Embryonic facial prominence (tissue), 1 donor: Measurements from ENCODE around the gene USP22.

Experiments
- DNase-seq: peaks from one replicate; pipeline ENCODE4 v3.0.0-alpha.2; 2016; ENCODE audit errors: extremely low spot score

USP22 gene

GRCh38 chr17:21020622-21021021 is 22.2 kb downstream of the USP22 start:
- DNase-seq: no peak

GRCh38 chr17:21019976-21020586 is 22.7 kb downstream of the USP22 start:
- DNase-seq: no peak

DNA sequence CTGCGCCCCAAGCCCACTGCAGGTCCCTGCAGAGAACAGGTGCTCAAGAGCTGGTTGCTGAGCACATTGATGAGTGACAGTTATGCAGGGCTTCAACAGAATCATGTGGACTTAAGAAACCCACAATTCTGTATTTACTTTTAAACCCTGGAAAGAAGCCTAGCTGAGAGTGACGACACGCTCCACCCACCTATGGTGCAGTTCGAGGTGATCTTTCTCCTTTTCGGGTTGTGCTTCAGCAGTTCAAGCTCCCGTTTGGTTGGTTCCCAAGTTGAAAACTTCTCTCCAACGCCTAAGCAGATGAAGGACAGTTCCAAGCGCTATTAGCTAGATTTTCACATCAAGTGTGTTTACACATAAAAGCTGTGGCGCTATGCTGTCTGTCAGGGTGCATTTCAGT is 23.9 kb downstream of the USP22 start:
- no peak for DNase-seq

- DNase-seq: no peak
These were observed 24.9 kb downstream of the USP22 start for GRCh38 chr17:21017861-21018260.

DNA sequence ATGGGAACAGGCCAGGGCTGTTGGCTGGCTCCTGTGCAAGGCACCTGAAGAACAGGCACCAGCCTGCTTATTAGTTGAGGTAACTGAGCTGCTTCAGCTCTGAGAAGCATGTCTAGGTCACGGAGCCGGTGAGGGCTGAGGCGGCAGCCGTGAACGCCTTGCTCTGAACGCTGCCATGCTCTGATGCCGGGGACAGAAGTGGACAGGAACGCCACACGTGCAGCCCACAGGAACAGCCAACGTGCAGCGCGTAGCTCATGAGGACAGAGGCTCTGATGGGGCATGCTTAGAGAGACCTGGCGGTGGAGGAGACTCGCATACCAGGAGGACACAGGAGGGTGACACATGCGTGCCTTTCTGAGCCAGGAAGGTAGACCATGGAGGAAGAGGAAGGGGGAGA is 25.6 kb downstream of the USP22 start:
- DNase-seq: no peak

GRCh38 chr17:21016826-21017225 is 26.0 kb downstream of the USP22 start:
- DNase-seq: no peak

DNA sequence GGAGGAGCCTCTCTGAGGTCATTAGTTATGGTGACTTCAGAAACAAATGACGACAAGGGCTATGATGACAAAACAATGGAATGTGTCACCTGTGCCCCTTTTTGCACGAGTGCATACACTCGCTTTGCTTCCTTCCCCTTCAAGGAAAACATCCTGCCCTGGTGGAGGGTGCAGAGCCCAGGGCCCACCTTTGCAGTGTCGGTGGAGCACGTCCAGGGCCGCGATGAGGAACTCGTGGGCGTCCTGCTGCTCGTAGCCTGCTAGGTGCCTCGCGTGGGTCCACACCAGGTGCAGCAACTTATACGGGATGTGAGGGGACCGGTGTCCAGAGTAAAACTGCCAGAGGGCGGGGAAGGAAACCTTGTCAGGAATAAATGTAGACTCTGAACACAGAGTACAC is 27.2 kb downstream of the USP22 start:
- no peak for DNase-seq

- DNase-seq: no peak
These were observed 28.3 kb downstream of the USP22 start for GRCh38 chr17:21014498-21014897.

DNA sequence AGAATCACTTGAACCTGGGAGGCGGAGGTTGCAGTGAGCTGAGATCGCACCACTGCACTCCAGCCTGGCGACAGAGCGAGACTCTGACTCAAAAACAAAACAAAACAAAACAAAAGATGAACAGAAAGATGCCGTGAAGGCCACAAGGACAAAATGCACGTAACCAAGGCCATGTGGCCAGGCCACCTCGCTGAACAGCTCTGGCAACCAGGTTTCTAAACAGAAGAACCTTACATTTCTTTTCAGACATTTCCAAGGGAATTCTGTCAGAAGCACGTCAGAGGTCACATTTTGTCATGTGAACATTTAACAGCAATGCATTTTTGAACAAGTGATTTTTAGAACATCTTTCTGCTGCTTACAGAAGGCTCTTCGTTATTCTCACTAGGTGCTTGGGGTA is 28.8 kb downstream of the USP22 start:
- DNase-seq: no peak

DNA sequence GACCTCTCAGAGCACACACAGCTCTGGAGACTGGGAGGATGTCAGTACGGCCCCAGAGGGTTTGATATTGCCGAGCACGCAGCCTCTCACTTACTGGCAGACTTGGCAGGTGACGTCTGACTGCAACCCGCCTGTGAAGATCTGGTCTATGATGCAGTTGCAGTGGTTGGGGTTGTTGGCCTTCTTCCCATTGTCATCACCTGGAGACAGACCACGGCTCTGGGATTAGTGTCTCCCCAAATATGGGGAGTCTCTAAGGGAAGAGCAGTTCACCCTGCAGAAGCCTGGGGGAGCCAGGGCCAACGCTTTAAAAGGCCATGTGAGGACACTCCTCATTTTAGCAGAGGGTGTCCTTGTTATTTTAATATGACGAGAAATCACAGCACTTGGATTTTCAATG is 30.1 kb downstream of the USP22 start:
- DNase-seq: no peak

GRCh38 chr17:21010705-21011596 is 31.9 kb downstream of the USP22 start:
- DNase-seq: no peak

DNA sequence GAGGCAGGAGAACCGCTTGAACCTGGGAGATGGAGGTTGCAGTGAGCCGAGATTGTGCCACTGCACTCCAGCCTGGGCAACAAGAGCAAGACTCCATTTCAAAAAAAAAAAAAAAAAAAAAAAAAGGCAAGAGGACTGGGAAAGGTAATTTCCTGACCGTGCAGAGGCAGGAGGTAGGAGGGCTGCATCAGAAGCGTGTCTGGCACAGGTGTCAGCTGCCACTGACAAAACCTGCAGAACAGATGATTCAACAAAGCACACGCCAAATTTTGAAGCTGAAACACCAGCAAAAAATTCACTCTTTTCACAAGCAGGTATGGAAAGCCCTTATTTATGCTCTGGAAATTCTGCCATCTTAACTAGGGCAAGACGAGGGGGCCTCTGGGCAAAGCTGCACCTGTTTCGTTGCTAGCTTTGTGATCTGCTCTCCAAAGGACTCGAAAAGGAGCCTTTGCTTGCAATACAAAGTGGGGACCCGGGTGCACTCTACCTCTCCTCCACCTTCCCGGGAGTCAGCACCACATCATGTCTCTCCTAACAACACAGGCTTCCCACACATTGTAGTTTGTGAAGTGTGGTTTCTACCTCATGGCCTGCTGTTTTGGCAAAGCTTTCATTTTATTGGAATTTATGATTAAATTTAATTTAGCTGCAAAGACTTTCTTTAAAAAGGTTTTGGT is 33.7 kb downstream of the USP22 start:
- DNase-seq: no peak

GRCh38 chr17:21008160-21008915 is 34.5 kb downstream of the USP22 start:
- no peak for DNase-seq

DNA sequence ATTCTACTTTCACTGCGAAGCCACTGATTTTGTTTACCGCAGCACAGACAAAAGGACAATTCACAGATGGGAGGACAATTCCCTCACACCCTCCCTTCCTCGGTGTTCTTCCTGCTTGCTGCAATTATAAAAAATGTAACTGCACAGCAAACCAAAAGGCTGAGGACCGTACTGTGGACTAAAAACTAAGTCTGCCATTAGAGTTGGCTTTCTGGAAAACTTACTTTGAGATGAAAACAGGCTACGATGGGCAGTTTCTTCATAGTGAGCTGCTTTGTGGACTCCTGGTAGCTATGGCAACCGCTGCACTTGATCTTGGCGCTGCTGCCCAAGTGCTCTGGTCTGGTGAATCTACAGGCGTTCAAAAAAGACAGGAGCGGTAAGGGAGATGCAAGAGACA is 35.2 kb downstream of the USP22 start:
- no peak for DNase-seq

DNA sequence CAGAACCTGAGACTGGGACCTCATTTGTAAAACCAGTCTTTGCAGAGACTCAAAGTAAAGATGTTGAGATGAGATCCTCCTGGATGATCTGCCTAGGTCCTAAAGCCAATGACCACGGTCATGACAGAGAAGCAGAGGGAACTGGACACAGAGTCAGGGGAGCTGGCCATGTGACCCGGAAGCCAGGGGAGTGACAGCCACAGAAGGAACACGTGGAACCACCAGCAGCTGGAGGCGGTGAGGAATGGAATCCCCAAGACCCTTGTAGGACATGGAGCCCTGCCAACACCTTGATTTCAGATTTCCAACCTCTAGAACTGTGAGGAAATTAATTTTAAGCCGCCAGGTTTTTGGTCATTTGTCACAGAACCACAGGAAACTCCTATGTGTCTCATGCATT is 37.0 kb downstream of the USP22 start:
- DNase-seq: no peak

DNA sequence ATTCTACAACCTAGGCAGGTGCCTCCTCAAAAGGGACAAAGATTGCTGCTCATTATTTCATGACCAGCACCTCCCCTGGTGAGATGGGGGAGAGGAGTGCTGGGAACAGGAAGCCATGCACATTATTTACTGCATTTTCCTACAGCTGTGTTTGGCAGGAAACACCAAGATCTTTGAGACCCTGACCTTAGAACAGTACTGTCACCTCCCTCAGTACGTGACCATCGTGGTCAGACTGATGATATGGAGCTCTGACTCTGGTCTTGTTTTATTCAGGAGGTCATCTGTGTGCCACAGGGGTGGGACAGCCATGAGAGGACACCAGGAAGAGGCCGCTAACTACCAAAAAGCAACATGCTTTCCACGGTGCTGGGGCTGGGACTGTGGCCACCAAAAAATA is 37.4 kb downstream of the USP22 start:
- DNase-seq: no peak

- no peak for DNase-seq
These were observed 38.5 kb downstream of the USP22 start for GRCh38 chr17:21004016-21004930.

GRCh38 chr17:21003007-21003621 is 39.7 kb downstream of the USP22 start:
- no peak for DNase-seq

DNA sequence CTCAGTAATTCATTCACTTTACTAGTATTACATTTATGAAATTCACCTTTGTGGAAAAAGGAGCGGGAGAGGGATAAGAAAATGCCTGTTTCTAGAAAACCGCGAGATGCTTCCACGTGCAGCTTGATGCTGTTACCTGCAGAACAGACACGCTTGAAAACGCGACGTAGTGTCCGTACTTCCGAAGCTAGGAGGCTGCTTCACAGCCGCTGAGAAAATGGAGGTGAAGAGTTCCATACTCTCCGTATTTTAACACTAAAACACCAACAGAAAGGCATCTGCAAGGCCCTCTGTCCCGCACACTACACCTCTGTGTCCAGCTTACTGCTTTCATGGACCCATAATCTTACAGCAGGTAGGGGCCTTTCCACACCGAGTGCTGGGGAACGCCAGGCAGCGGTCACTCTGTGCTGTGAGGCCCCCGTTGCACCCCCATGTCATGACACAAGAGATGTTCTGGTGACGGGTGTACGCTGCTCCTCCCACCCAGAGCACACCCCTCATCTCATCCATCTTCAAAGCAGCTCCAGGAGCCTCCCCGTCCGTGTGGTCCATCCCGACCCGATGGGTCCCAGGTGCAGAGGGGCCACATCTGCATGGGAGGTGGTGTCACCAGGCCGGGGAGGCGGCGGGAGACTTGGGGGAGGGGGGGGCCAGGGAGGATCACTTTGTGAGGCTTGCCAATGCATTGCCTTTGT is 40.4 kb downstream of the USP22 start:
- no peak for DNase-seq

DNA sequence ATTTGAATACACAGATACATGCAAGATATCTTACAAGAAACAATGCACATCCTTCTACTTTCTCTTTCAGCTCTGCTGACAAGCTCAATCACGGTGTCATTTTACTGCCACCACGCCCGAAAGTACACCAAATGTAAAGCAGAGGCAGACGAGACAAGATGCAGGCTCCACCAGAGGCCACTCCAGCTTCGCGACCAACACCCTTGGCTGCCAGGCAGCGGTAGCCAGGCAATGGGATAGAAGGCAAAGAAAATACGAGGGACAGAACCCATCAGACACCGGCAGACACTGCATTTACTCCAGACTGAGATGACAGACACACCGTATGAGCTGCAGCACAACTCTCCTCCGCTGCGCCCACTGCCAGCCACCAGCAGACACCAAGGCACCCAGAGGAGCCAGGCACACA is 41.0 kb downstream of the USP22 start:
- no peak for DNase-seq
